Upper lobe of right lung (tissue), 1 donor: ENCODE data around the gene GPC5. TPM values are rescaled to one million over a fixed set of nuclear protein-coding genes. Genes with fewer than 3 reads are reported as not detected.

Experiments
- ATAC-seq: fragments of 200-7000 bp; cut with Tn5 transposase; one replicate; pipeline ENCODE4 v1.9.1; 2020; ENCODE audit warnings: mild to moderate bottlenecking, moderate library complexity
- DNase-seq: peaks from one replicate; pipeline ENCODE4 v3.0.0-alpha.2; 2020
- H3K27ac ChIP-seq: fragments of 200-600 bp; one replicate; pipeline ENCODE4 v1.8.0; 2022
- H3K27me3 ChIP-seq: fragments of 200-600 bp; one replicate; pipeline ENCODE4 v1.8.0; 2022; ENCODE audit warnings: mild to moderate bottlenecking
- H3K36me3 ChIP-seq: fragments of 200-600 bp; one replicate; pipeline ENCODE4 v1.8.0; 2022
- H3K4me1 ChIP-seq: fragments of 200-600 bp; one replicate; pipeline ENCODE4 v1.8.0; 2022
- H3K4me3 ChIP-seq: fragments of 200-600 bp; one replicate; pipeline ENCODE4 v1.8.0; 2022; ENCODE audit warnings: mild to moderate bottlenecking
- H3K9me3 ChIP-seq: fragments of 200-600 bp; one replicate; pipeline ENCODE4 v1.8.0; 2022
- intact Hi-C: fragments of 100-400 bp; cut with DNase I; formaldehyde crosslinking; loops from one replicate; pipeline ENCODE4 v1.11.0; 2022
- total RNA-seq: library from RNA; stranded (reverse); fragmentation: NEBNext Ultra II Directional; extraction: Animal tissue kit (Norgen Biotek cat#: 25700); gene quantifications from one replicate; pipeline ENCODE4 v1.2.1, GENCODE V29; 2021
- TF ChIP-seq, protein P1 (sequence below): fragments of 200-600 bp; IDR thresholded peaks from one replicate; pipeline ENCODE4 v1.8.0; 2022; ENCODE audit warnings: antibody characterized with exemption
- donor health status: DM: no; HTN: yes; CAD: no; lungs with severe emphysema.

Gene GPC5
- total RNA-seq, 1 donor from 2014 or later = 8.1 TPM

DNA sequence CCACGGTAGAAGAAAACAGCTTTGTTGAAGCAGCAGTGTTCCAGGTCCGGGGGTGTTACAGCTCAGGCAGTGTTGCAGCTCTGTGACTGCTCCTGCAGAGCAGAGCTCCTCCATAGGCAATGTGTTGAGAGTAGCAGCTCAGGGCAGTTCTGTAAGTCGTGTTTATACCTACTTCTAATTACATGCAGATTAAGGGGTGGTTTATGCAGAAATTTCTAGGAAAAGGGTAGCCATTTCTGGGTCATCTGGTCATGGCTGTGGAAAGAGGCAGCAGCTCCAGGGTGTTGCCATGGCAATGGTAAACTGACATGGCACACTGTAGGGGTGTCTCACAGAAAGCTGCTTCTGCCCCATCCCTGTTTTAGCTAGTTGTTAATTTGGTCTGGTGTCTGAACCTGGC lies 316.4 kb downstream of the GPC5 start:
- H3K4me1 ChIP-seq = no peaks in the 10 kb centered on the region
- no peaks in the 10 kb centered on the region for H3K27me3 ChIP-seq
- no peak for ATAC-seq
- no peaks in the 10 kb centered on the region for H3K36me3 ChIP-seq
- H3K4me3 ChIP-seq = no peak overlapping the region
- intact Hi-C loops = no loop called here
- no peak for DNase-seq
- TF ChIP-seq, protein P1, sequence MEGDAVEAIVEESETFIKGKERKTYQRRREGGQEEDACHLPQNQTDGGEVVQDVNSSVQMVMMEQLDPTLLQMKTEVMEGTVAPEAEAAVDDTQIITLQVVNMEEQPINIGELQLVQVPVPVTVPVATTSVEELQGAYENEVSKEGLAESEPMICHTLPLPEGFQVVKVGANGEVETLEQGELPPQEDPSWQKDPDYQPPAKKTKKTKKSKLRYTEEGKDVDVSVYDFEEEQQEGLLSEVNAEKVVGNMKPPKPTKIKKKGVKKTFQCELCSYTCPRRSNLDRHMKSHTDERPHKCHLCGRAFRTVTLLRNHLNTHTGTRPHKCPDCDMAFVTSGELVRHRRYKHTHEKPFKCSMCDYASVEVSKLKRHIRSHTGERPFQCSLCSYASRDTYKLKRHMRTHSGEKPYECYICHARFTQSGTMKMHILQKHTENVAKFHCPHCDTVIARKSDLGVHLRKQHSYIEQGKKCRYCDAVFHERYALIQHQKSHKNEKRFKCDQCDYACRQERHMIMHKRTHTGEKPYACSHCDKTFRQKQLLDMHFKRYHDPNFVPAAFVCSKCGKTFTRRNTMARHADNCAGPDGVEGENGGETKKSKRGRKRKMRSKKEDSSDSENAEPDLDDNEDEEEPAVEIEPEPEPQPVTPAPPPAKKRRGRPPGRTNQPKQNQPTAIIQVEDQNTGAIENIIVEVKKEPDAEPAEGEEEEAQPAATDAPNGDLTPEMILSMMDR = no peak
- no peaks in the 10 kb centered on the region for H3K9me3 ChIP-seq
- no peak overlapping the region for H3K27ac ChIP-seq

DNA sequence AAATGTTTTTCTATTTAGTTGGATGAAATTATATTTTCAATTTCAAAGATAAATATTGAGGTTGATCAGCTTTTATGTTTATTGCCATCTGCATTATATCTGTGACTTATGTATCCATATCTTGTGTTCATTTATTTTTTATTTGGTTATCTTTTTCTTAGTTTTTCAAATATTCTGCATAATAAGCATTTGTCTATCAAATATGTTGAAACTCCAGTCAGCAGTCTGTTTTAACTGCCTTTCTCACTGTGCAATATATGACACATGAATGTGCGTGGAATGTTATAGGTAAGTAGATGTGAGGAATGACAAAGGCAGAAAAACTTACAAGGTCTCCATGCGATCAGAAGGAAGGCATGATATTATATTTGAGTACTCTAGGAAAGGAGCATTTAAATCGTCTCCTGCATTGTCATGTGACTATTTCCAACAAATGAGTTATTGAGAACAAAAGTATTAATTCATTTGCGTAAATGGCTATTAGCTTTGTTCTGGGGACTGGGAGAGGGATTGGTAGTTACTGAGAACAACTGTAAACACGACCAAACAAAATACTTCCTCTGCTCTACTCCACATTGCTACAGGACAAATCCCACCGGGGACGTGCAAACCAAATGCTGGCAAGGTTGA lies 318.1 kb downstream of the GPC5 start:
- Histone ChIP-seq H3K9me3 (no peaks in the 10 kb centered on the region), H3K27me3 (no peaks in the 10 kb centered on the region), H3K4me3 (no peak overlapping the region), H3K4me1 (no peaks in the 10 kb centered on the region), H3K27ac (no peak overlapping the region), H3K36me3 (no peaks in the 10 kb centered on the region)
- ATAC-seq (no peak), DNase-seq (no peak)
- TF ChIP-seq, protein P1 = no peak
- intact Hi-C loops = no loop called here

DNA sequence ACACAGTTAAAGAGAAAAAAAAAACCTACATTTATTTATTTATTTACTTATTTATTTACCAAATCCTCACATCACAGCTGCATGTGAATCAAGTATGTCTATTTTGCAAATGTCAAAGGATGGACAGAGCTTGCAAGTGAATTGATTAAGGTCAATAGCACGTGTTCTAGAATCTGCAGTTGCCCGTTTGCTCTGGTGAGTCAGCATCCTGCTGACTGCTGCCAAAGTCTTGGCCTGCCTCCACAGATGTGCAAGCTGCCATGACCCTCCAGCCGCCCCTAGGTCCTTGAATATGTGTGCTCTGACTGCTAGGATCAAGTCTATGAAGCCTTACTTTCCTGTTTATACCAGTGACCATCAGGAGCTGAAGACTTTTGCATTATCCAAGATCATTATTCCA lies 320.6 kb downstream of the GPC5 start:
- Histone ChIP-seq H3K4me1 (no peaks in the 10 kb centered on the region), H3K27ac (no peak overlapping the region), H3K36me3 (no peaks in the 10 kb centered on the region), H3K27me3 (no peaks in the 10 kb centered on the region), H3K9me3 (no peaks in the 10 kb centered on the region), H3K4me3 (no peak overlapping the region)
- TF ChIP-seq, protein P1 = no peak
- intact Hi-C loops = no loop called here
- no peak for ATAC-seq
- no peak for DNase-seq

DNA sequence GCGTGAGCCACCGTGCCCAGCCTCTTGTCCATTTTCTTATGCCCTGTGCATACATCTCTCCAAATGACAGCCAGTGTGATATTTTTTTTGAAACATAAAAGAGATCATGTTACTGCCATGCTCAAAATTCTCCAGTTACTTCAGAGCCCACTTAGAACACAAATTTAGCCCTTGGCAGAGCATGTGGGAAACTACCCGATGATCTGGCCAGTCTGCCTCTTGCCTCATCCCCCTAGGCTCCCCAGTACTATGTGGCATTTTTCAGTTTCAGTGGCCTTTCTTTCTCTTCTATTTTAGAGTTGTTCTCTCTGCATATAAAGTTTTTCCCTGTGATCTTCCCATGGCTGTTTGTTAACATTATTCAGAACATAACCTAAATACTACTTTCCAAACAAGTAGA lies 323.0 kb downstream of the GPC5 start:
- Histone ChIP-seq H3K36me3 (no peaks in the 10 kb centered on the region), H3K27me3 (no peaks in the 10 kb centered on the region), H3K4me1 (no peaks in the 10 kb centered on the region), H3K4me3 (no peak overlapping the region), H3K9me3 (no peaks in the 10 kb centered on the region), H3K27ac (no peak overlapping the region)
- DNase-seq (no peak), ATAC-seq (no peak)
- intact Hi-C loops = no loop called here
- TF ChIP-seq, protein P1 = no peak

DNA sequence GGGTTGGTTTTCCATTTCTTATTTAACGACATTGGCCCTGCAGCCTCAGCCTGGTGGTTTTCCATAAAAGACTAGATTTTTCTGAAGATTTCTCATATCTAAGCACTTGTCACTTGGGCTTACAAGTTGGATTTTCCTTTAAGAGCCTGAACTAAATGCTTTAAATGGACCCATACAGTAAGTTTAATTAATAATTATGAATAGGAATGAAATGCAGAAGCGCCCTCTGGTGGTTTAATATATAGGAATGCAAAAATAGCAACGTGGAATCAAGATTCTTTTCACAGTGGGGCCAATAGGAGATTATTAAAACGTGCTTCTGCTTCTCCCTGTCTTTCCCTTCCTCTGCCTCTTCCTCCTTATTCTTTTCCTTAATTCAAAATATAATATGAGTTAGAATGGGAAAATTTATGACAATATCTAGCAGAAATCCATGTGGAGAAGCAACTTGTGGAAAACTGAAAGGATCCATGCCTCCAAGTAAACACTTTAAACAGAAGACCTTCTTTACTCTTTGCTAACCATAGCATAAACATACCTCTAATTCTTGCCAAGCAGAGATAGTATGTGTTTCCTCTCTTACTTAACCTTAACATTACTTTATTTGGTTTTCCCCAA lies 324.0 kb downstream of the GPC5 start:
- Histone ChIP-seq H3K4me1 (no peaks in the 10 kb centered on the region), H3K27me3 (no peaks in the 10 kb centered on the region), H3K9me3 (no peaks in the 10 kb centered on the region), H3K36me3 (no peaks in the 10 kb centered on the region), H3K27ac (no peak overlapping the region), H3K4me3 (no peak overlapping the region)
- no peak for DNase-seq
- no peak for ATAC-seq
- TF ChIP-seq, protein P1 = peak; percentile 75
- intact Hi-C loops = no loop called here
